Measurements from ENCODE around the gene CHRNA1. TPM values are rescaled to one million over a fixed set of nuclear protein-coding genes. Genes with fewer than 3 reads are reported as not detected.

The CHRNA1 gene
- total RNA-seq, 1 donor from 2014 or later = not detected

- no peak overlapping the region for H3K4me3 ChIP-seq (ENCODE audit: low read depth, low read length)
- DNase-seq (ENCODE audit: low read depth) = no peak
- no peak for TF ChIP-seq CTCF (conservative IDR thresholded peaks at IDR 0.05; ENCODE audit: low read depth, low read length)
Measured at GRCh38 chr2:174728096-174728495, 36.2 kb downstream of the CHRNA1 start.

DNA sequence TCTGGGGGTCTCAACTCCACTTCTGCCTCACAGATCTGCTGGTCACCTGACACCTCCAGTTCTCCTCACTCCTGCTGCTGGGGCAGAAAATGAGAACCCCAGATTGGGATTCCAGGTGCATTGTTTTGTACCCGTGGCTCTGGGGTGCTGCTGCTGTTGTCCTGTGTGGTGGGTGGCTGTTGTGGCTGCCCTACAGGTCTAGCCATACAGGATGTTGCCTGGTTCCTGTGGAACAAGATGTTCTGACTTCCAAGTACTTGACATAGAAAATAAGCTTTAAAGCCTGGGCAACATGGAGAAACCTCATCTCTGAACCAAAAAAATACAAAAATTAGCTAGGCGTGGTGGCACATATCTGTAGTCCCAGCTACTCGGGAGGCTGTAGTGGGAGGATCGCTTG, 38.1 kb downstream of the CHRNA1 start:
- H3K4me3 ChIP-seq (ENCODE audit: low read depth, low read length) = no peak overlapping the region
- no peak for TF ChIP-seq CTCF (conservative IDR thresholded peaks at IDR 0.05; ENCODE audit: low read depth, low read length)
- no peak for DNase-seq (ENCODE audit: low read depth)

GRCh38 chr2:174722942-174723592, 41.2 kb downstream of the CHRNA1 start:
- no peak for TF ChIP-seq CTCF (conservative IDR thresholded peaks at IDR 0.05; ENCODE audit: low read depth, low read length)
- DNase-seq (ENCODE audit: low read depth) = no peak

DNA sequence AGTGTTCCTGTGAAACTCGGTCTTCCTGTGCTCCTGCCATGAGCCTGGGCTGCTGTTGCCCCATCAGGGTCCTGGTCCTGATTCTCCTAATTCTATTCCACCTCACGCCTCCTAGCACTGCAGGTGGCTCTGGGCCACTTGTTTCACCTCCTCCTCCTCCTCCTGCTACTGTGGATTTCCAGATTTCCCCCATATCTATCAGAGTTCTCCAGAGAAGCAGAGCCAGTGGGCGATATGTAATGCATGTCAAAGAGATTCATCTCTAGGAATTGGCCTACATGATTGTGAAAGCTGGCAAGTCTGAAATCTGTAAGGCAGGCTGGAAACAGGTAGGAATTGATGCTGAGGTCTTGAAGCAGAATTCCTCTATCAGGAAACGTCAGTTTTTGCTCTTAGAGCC, 45.3 kb downstream of the CHRNA1 start:
- no peak for DNase-seq (ENCODE audit: low read depth)
- no peak for TF ChIP-seq CTCF (conservative IDR thresholded peaks at IDR 0.05; ENCODE audit: low read depth, low read length)

More at GRCh38 chr2:174722942-174723592, 41.2 kb downstream of the CHRNA1 start:
- no peak overlapping the region for H3K4me3 ChIP-seq (ENCODE audit: low read depth, low read length)

GRCh38 chr2:174718591-174718990, 45.7 kb downstream of the CHRNA1 start:
- H3K4me3 ChIP-seq (ENCODE audit: low read depth, low read length) = no peak overlapping the region
- no peak for DNase-seq (ENCODE audit: low read depth)

More for the DNA sequence above, 45.3 kb downstream of the CHRNA1 start:
- H3K4me3 ChIP-seq (ENCODE audit: low read depth, low read length) = no peak overlapping the region

GRCh38 chr2:174717916-174718315, 46.4 kb downstream of the CHRNA1 start:
- DNase-seq (ENCODE audit: low read depth) = no peak
- H3K4me3 ChIP-seq (ENCODE audit: low read depth, low read length) = no peak overlapping the region
- TF ChIP-seq CTCF (conservative IDR thresholded peaks at IDR 0.05; ENCODE audit: low read depth, low read length) = no peak

More at GRCh38 chr2:174718591-174718990, 45.7 kb downstream of the CHRNA1 start:
- no peak for TF ChIP-seq CTCF (conservative IDR thresholded peaks at IDR 0.05; ENCODE audit: low read depth, low read length)

DNA sequence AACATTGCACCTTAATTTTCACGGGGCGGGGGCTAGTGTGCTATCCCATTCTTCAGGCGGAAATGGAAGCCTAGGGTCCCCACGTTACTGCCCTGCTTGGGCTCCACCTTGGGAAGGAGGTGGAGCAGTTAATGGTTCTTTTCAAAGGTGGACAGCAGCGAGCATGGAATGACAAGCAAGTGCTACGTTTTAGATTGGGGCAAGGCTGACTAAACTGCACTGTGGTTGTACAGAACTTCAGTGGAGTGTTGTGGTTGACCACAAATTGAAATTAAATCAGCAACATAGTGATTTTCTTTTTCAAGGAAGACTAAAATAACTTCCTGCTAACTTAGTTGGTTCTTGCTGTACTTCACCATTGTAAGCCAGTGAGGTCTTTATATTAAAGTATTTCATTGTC, 47.0 kb downstream of the CHRNA1 start:
- DNase-seq (ENCODE audit: low read depth) = no peak
- TF ChIP-seq CTCF (conservative IDR thresholded peaks at IDR 0.05; ENCODE audit: low read depth, low read length) = no peak
- no peak overlapping the region for H3K4me3 ChIP-seq (ENCODE audit: low read depth, low read length)

All from epithelial cell of proximal tubule (primary cell).